B cell (primary cell): ENCODE measurements around the gene PHIP. TPM values are rescaled to one million over a fixed set of nuclear protein-coding genes. Genes with fewer than 3 reads are reported as not detected.

Experiments used
- ATAC-seq: fragments of 200-7000 bp; cut with Tn5 transposase; one replicate; pipeline ENCODE4 v1.10.0; 2021; ENCODE audit warnings: low read depth, mild to moderate bottlenecking, moderate number of reproducible peaks, moderate library complexity
- CTCF ChIA-PET: fragments of 350-600 bp; sonication (Branson Sonifier 250); formaldehyde crosslinking; loops from one replicate; lab custom pipeline; 2021; ENCODE audit warnings: antibody characterized with exemption, inconsistent platforms; lab: Charles Lee
- POLR2A ChIA-PET: fragments of 350-600 bp; sonication (Branson Sonifier 250); formaldehyde crosslinking; loops from one replicate; lab custom pipeline; 2021; ENCODE audit warnings: antibody characterized with exemption; lab: Charles Lee
- DNase-seq: peaks from one replicate; pipeline ENCODE4 v3.0.0; 2013
- H2AFZ ChIP-seq: 2 replicates; pipeline ENCODE4 v1.6.1; 2012; ENCODE audit warnings: mild to moderate bottlenecking, low read depth, low read length; ENCODE audit not compliant: insufficient read depth, poor library complexity, severe bottlenecking
- H3K27ac ChIP-seq, 2 donors: 1 replicate in 1 of 2; 2 replicates in 1 of 2; pipeline ENCODE4 v1.5.1; 2012 to 2013; ENCODE audit warnings: low read length in 2 of 2, mild to moderate bottlenecking in 2 of 2, moderate library complexity in 1 of 2
- H3K27me3 ChIP-seq, 4 experiments: fragments of 200-600 bp in 1 of 4; sonication (generic) in 1 of 4; replicated peaks in 1 of 4; 1 replicate in 2 of 4; 2 replicates in 2 of 4; pipeline versions ENCODE4 v1.6.1 to v1.7.0; 2013 to 2016; ENCODE audit warnings: low read length in 3 of 4, mild to moderate bottlenecking in 2 of 4, mixed read lengths in 1 of 4, moderate library complexity in 1 of 4; ENCODE audit not compliant: insufficient read depth in 4 of 4, control insufficient read depth in 3 of 4; ENCODE audit errors: control extremely low read depth in 1 of 4
- H3K36me3 ChIP-seq, 2 experiments: replicated peaks in 1 of 2; 1 replicate in 1 of 2; 2 replicates in 1 of 2; pipeline versions ENCODE4 v1.6.1 to v1.7.1; 2013; ENCODE audit warnings: low read length in 1 of 2; ENCODE audit not compliant: insufficient read depth in 2 of 2, control insufficient read depth in 1 of 2; ENCODE audit errors: control extremely low read depth in 1 of 2, extremely low read depth in 1 of 2
- H3K4me1 ChIP-seq, 2 donors: fragments of 200-600 bp in 1 of 2; sonication (generic) in 1 of 2; 1 replicate in 1 of 2; 2 replicates in 1 of 2; pipeline versions ENCODE4 v1.5.1 to v1.6.1; 2013 to 2017; ENCODE audit warnings: low read length in 2 of 2; ENCODE audit not compliant: control insufficient read depth in 2 of 2, insufficient read depth in 2 of 2
- H3K4me2 ChIP-seq: replicated peaks from 2 replicates; pipeline ENCODE3; 2012; ENCODE audit warnings: mild to moderate bottlenecking, low read depth, low read length; ENCODE audit not compliant: poor library complexity, severe bottlenecking
- H3K4me3 ChIP-seq, 5 experiments: fragments of 200-600 bp in 1 of 5; sonication (generic) in 1 of 5; 1 replicate in 3 of 5; 2 replicates in 2 of 5; pipeline versions ENCODE4 v1.5.1 to v1.7.0; 2011 to 2016; ENCODE audit warnings: low read length in 4 of 5, mild to moderate bottlenecking in 4 of 5, low read depth in 2 of 5, control low read depth in 1 of 5, moderate library complexity in 1 of 5; ENCODE audit not compliant: insufficient read depth in 1 of 5; ENCODE audit errors: control extremely low read depth in 1 of 5, extremely low read depth in 1 of 5
- H3K79me2 ChIP-seq: fragments of 200-600 bp; sonication (generic); one replicate; pipeline ENCODE4 v1.6.0; 2016; ENCODE audit warnings: low read length; ENCODE audit not compliant: control insufficient read depth, insufficient read depth
- H3K9ac ChIP-seq: fragments of 200-600 bp; sonication (generic); 2 replicates; pipeline ENCODE4 v1.6.1; 2017; ENCODE audit warnings: mild to moderate bottlenecking, low read length, moderate library complexity
- H3K9me3 ChIP-seq, 3 donors: one replicate each; pipeline versions ENCODE4 v1.6.1 to v1.7.1; 2013; ENCODE audit warnings: low read length in 2 of 3; ENCODE audit not compliant: control insufficient read depth in 2 of 3, insufficient read depth in 1 of 3; ENCODE audit errors: control extremely low read depth in 1 of 3
- H4K20me1 ChIP-seq: 2 replicates; pipeline ENCODE4 v1.6.0; 2012; ENCODE audit warnings: mild to moderate bottlenecking, low read length; ENCODE audit not compliant: insufficient read depth, control insufficient read depth, poor library complexity, severe bottlenecking
- H3K27ac Mint-ChIP-seq: one replicate; pipeline ENCODE4 v1.8.0; 2021; ENCODE audit warnings: mixed read lengths
- H3K27me3 Mint-ChIP-seq: one replicate; pipeline ENCODE4 v1.8.0; 2021; ENCODE audit warnings: mixed read lengths
- H3K4me1 Mint-ChIP-seq: one replicate; pipeline ENCODE4 v1.8.0; 2021; ENCODE audit warnings: mixed read lengths
- H3K4me3 Mint-ChIP-seq: one replicate; pipeline ENCODE4 v1.8.0; 2021; ENCODE audit warnings: mixed read lengths
- H3K9me3 Mint-ChIP-seq: one replicate; pipeline ENCODE4 v1.8.0; 2022; ENCODE audit warnings: mixed read lengths; ENCODE audit not compliant: insufficient read depth
- EZH2 ChIP-seq: IDR thresholded peaks from 2 replicates; pipeline ENCODE4 v1.6.1; 2012; ENCODE audit warnings: borderline replicate concordance, low read depth, mild to moderate bottlenecking, moderate library complexity, low read length; ENCODE audit not compliant: insufficient read depth, poor library complexity, severe bottlenecking
- WGBS: methylation state at CpG from one replicate; pipeline ENCODE4 v1.1.5; 2013; ENCODE audit warnings: missing lambda C conversion rate; ENCODE audit not compliant: insufficient coverage; 5-methylcytosine and 5-hydroxymethylcytosine counted together
- intact Hi-C: fragments of 100-400 bp; cut with micrococcal nuclease; formaldehyde crosslinking; loops from one replicate; pipeline ENCODE4 v1.10.0; 2022
- polyA plus RNA-seq: library from polyadenylated mRNA; depleted of rRNA; stranded (reverse); fragments of >200 nt; gene quantifications from 2 replicates; pipeline ENCODE4 v1.2.3, GENCODE V29; 2012
- total RNA-seq, 2 donors: library from RNA; stranded (reverse); fragments of 120-200 nt in 1 of 2; gene quantifications; 1 replicate in 1 of 2; 2 replicates in 1 of 2; pipeline versions ENCODE4 v1.2.3 to v1.2.4, GENCODE V29; 2013 to 2022
- TF ChIP-seq, protein P1 (sequence below): fragments of 200-600 bp; IDR thresholded peaks from one replicate; pipeline ENCODE4 v1.8.0; 2022; ENCODE audit warnings: antibody characterized with exemption, mild to moderate bottlenecking

PHIP gene
- total and polyA plus RNA-seq, 2 donors (not counting 1 experiment from before 2014, with no cell fraction given), result 7.4 to 52.7 TPM

DNA sequence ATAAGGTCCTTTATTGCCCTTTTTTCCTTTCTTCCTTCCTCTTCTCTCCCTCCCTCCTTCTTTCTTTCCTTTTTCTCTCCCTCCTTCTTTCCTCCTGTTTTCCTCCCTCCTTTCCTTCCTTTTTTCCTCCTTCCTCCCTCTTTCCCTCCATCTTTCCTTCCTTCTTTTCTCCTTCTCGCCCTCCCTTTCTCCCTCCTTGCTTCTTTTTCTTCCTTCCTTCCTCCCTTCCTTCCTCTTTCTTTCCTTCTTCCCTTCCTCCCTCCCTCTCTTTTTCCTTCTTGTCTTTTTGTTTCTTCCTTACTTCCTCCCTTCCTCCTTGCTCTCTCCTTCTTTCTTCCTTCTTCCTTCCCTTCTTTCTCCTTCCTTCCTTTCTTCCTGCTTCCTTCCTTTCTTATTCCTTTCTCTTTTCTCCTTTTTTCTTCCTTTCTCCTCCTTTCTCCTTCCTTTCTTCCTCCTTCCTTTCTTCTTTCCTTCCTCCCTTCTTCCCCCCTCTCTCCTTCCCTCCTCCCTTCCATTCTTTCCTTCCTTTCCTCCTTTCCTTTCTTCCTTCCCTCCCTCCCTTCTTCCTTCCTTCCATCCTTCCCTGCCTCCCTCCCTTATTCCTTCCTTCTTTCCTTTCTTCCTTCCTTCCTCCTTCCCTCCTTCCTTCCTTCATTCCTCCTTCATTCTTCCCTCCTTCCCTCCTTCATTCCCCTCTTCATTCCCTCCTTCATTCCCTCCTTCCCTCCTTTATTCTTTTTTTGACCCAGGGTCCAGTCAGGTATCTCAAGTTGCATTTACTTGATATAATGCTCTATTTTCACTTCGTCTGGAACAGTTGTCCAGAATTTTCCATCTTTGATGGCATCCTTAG is 11.7 kb upstream of the PHIP start:
- H3K4me3 Mint-ChIP-seq, result no peak overlapping the region
- TF ChIP-seq, protein P1, sequence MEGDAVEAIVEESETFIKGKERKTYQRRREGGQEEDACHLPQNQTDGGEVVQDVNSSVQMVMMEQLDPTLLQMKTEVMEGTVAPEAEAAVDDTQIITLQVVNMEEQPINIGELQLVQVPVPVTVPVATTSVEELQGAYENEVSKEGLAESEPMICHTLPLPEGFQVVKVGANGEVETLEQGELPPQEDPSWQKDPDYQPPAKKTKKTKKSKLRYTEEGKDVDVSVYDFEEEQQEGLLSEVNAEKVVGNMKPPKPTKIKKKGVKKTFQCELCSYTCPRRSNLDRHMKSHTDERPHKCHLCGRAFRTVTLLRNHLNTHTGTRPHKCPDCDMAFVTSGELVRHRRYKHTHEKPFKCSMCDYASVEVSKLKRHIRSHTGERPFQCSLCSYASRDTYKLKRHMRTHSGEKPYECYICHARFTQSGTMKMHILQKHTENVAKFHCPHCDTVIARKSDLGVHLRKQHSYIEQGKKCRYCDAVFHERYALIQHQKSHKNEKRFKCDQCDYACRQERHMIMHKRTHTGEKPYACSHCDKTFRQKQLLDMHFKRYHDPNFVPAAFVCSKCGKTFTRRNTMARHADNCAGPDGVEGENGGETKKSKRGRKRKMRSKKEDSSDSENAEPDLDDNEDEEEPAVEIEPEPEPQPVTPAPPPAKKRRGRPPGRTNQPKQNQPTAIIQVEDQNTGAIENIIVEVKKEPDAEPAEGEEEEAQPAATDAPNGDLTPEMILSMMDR, result peak; percentile 38
- no peak for TF ChIP-seq EZH2
- no peak overlapping the region for H3K27ac ChIP-seq
- POLR2A ChIA-PET, result no interaction called here
- H3K9me3 Mint-ChIP-seq, result no peaks in the 10 kb centered on the region
- H3K27me3 ChIP-seq, result no peaks in the 10 kb centered on the region
- no peaks in the 10 kb centered on the region for H3K4me1 ChIP-seq
- H3K9ac ChIP-seq, result no peak overlapping the region
- CTCF ChIA-PET, result no interaction called here
- H3K4me2 ChIP-seq, result no peak overlapping the region
- no peaks in the 10 kb centered on the region for H3K79me2 ChIP-seq
- H3K27me3 Mint-ChIP-seq, result peaks cover 15% of the 10 kb centered on the region
- H3K27ac Mint-ChIP-seq, result no peak overlapping the region
- H2AFZ ChIP-seq, result no peak overlapping the region
- H4K20me1 ChIP-seq, result no peaks in the 10 kb centered on the region
- H3K36me3 ChIP-seq, result no peaks in the 10 kb centered on the region
- H3K9me3 ChIP-seq, result no peaks in the 10 kb centered on the region
- 90% methylated on average over 2 of the region's 2 CpGs for WGBS
- DNase-seq, result no peak
- ATAC-seq, result no peak
- no peaks in the 10 kb centered on the region for H3K4me1 Mint-ChIP-seq
- H3K4me3 ChIP-seq, result no peak overlapping the region
- intact Hi-C loops, result no loop called here

DNA sequence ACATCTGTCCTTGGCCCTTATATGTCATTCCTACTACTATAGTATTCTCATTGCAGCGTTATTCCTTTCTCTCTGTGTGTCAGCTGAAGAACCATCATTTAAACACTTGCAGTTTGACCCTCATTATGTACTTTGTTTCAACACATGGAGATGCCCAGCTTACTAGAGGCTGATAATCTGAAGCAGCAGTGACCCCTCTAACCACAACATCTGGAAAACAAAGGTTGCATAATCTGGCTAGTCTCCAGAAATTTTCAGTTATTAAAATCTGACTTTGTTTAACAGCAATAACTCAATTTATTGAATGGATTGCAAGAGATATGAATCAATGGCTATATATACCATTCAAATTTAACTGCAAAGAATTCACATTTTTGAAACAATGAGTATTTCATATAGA is 6.6 kb upstream of the PHIP start:
- DNase-seq (no peak), ATAC-seq (no peak)
- intact Hi-C loops, result no loop called here
- ChIA-PET POLR2A (no interaction called here), CTCF (no interaction called here)
- no peak overlapping the region for H3K27ac Mint-ChIP-seq
- H3K9me3 Mint-ChIP-seq, result no peaks in the 10 kb centered on the region
- TF ChIP-seq, protein P1, result no peak
- no peak for TF ChIP-seq EZH2
- Histone ChIP-seq H2AFZ (no peak overlapping the region), H4K20me1 (no peaks in the 10 kb centered on the region), H3K36me3 (no peaks in the 10 kb centered on the region), H3K9me3 (no peaks in the 10 kb centered on the region), H3K9ac (no peak overlapping the region), H3K79me2 (no peaks in the 10 kb centered on the region), H3K4me1 (no peaks in the 10 kb centered on the region), H3K27me3 (peaks cover 0 to 7% (median 0%) of the 10 kb centered on the region in 4 experiments), H3K27ac (no peak overlapping the region), H3K4me2 (no peak overlapping the region), H3K4me3 (no peak overlapping the region)
- 100% methylated on average over 1 of the region's 1 CpG for WGBS
- H3K4me1 Mint-ChIP-seq, result peaks cover 1% of the 10 kb centered on the region
- no peak overlapping the region for H3K4me3 Mint-ChIP-seq
- peaks cover 10% of the 10 kb centered on the region for H3K27me3 Mint-ChIP-seq
